HEK293T (cell line): ENCODE data around the gene UGT3A1.

Experiments
- SP1 ChIP-seq: fragments of 450-650 bp; IDR thresholded peaks from 2 replicates; pipeline ENCODE4 v1.6.1; 2017
- ZNF384 ChIP-seq: fragments of 450-650 bp; IDR thresholded peaks from 2 replicates; pipeline ENCODE4 v1.6.1; 2016
- TF ChIP-seq, protein P1 (sequence below): fragments of 450-650 bp; IDR thresholded peaks from 2 replicates; pipeline ENCODE4 v1.6.1; 2016

DNA sequence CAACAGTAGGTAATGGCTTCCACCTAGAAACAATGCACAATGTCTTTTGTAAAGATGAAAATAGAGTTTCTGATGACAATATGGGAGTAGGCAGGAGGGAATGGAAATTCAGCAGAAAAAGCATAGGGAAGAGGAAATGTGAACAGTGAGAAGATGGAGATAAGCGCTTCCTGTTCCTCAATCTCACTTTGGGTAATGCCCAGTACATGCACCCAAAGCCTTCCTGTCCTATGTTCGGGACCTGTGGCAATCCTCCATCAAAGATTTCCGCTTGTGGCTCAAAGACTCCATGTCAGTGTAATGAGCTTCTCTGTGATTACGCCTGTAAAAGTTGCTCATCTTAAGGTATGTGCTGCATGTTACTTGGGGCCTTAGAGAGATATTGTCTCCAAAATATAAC, 2.7 kb downstream of the UGT3A1 start:
- TF ChIP-seq SP1 (no peak), ZNF384 (no peak)
- TF ChIP-seq, protein P1, sequence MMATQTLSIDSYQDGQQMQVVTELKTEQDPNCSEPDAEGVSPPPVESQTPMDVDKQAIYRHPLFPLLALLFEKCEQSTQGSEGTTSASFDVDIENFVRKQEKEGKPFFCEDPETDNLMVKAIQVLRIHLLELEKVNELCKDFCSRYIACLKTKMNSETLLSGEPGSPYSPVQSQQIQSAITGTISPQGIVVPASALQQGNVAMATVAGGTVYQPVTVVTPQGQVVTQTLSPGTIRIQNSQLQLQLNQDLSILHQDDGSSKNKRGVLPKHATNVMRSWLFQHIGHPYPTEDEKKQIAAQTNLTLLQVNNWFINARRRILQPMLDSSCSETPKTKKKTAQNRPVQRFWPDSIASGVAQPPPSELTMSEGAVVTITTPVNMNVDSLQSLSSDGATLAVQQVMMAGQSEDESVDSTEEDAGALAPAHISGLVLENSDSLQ: no peak
